Activated CD4-positive, alpha-beta T cell treated with anti-CD3 and anti-CD28 coated beads for 36 hours (primary cell): ENCODE results near the gene ERGIC2. TPM values are rescaled to one million over a fixed set of nuclear protein-coding genes. Genes with fewer than 3 reads are reported as not detected.

ENCODE experiments used
- ATAC-seq: fragments of 200-7000 bp; cut with Tn5 transposase; one replicate; pipeline ENCODE4 v1.10.0; 2021; ENCODE audit warnings: mild to moderate bottlenecking, moderate library complexity
- CTCF ChIA-PET: fragments of 350-600 bp; sonication (Branson Sonifier 250); formaldehyde crosslinking; loops from one replicate; lab custom pipeline; 2021; ENCODE audit warnings: antibody characterized with exemption; lab: Charles Lee
- POLR2A ChIA-PET: fragments of 350-600 bp; sonication (Branson Sonifier 250); formaldehyde crosslinking; loops from one replicate; lab custom pipeline; 2021; ENCODE audit warnings: antibody characterized with exemption, inconsistent platforms; lab: Charles Lee
- DNase-seq: peaks from one replicate; pipeline ENCODE4 v3.0.0-alpha.2; 2020
- H3K27ac Mint-ChIP-seq: one replicate; pipeline ENCODE4 v1.8.0; 2021; ENCODE audit warnings: mixed read lengths
- H3K27me3 Mint-ChIP-seq: one replicate; pipeline ENCODE4 v1.8.0; 2021; ENCODE audit warnings: mixed read lengths
- H3K36me3 Mint-ChIP-seq: one replicate; pipeline ENCODE4 v1.8.0; 2021; ENCODE audit warnings: low read depth, mixed read lengths
- H3K4me1 Mint-ChIP-seq: one replicate; pipeline ENCODE4 v1.8.0; 2021; ENCODE audit warnings: mixed read lengths
- H3K4me3 Mint-ChIP-seq: one replicate; pipeline ENCODE4 v1.8.0; 2021; ENCODE audit warnings: mild to moderate bottlenecking, moderate library complexity, mixed read lengths
- H3K9me3 Mint-ChIP-seq: one replicate; pipeline ENCODE4 v1.8.0; 2021; ENCODE audit warnings: low read depth, mixed read lengths
- intact Hi-C, 2 experiments: fragments of 100-400 bp; cut with DNase I in 1 of 2; cut with micrococcal nuclease in 1 of 2; formaldehyde crosslinking; loops; one replicate each; pipeline versions ENCODE4 v1.14.2 to v1.15.1; 2022 to 2024; cut with DNase I, micrococcal nuclease
- total RNA-seq, 2 experiments: library from RNA; stranded (reverse); gene quantifications; one replicate each; pipeline ENCODE4 v1.2.3, GENCODE V29; 2021

ERGIC2 gene
- total RNA-seq, 2 experiments from 2014 or later, result 104 to 151 TPM

- POLR2A ChIA-PET, result interaction anchor here (0.7 kb wide), 2 partner anchors 29 to 1346 kb away, joined by 4 read pairs; no protein-coding TSS in a partner anchor
- CTCF ChIA-PET, result interaction anchor here (1.0 to 1.3 kb wide), 4 partner anchors 11 to 1467 kb away, joined by 3 to 4 read pairs (median 4); no protein-coding TSS in a partner anchor
- H3K27me3 Mint-ChIP-seq, result no peaks in the 10 kb centered on the region
- no peaks in the 10 kb centered on the region for H3K9me3 Mint-ChIP-seq
- no peak overlapping the region for H3K4me3 Mint-ChIP-seq
- intact Hi-C loops, result no loop called here
- DNase-seq (no peak), ATAC-seq (no peak)
- H3K36me3 Mint-ChIP-seq, result peaks cover 27% of the 10 kb centered on the region
- H3K4me1 Mint-ChIP-seq, result peaks cover 39% of the 10 kb centered on the region
- peak overlapping the region; percentile 45 for H3K27ac Mint-ChIP-seq
Measured at GRCh38 chr12:29376118-29376517, 4.9 kb downstream of the ERGIC2 start.

GRCh38 chr12:29374913-29375312 lies 6.1 kb downstream of the ERGIC2 start:
- H3K4me1 Mint-ChIP-seq, result peaks cover 37% of the 10 kb centered on the region
- H3K27ac Mint-ChIP-seq, result no peak overlapping the region
- ChIA-PET POLR2A (no interaction called here), CTCF (interaction anchor here (1.0 kb wide), 1 partner anchor 9 kb away, joined by 3 read pairs; no protein-coding TSS in a partner anchor)
- H3K36me3 Mint-ChIP-seq, result peaks cover 27% of the 10 kb centered on the region
- H3K9me3 Mint-ChIP-seq, result no peaks in the 10 kb centered on the region
- ATAC-seq (no peak), DNase-seq (no peak)
- intact Hi-C loops, result no loop called here
- H3K27me3 Mint-ChIP-seq, result no peaks in the 10 kb centered on the region
- no peak overlapping the region for H3K4me3 Mint-ChIP-seq

DNA sequence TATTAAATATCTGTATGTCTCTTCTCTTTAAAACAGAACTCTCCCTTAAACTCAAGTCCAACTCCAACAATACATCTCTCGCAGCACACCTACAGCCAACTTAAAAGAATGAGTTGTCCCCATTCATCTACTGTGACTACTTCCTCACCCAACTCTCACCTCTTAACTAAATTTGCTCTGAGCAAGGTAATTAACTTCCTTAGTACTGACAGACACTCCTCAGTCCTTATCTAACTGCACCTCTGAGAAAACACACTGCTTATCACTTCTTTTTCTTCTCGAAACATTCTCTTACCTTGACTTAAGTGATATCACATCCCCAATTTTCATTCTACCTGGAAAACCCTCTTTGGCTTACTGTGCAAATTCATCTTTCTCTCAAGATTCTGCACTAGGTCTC lies 7.0 kb downstream of the ERGIC2 start:
- Mint-ChIP-seq H3K27ac (no peak overlapping the region), H3K4me1 (peaks cover 30% of the 10 kb centered on the region), H3K9me3 (no peaks in the 10 kb centered on the region), H3K27me3 (no peaks in the 10 kb centered on the region), H3K4me3 (no peak overlapping the region), H3K36me3 (peaks cover 27% of the 10 kb centered on the region)
- intact Hi-C loops, result no loop called here
- ChIA-PET POLR2A (no interaction called here), CTCF (no interaction called here)
- no peak for ATAC-seq
- no peak for DNase-seq

- Mint-ChIP-seq H3K27me3 (no peaks in the 10 kb centered on the region), H3K27ac (no peak overlapping the region), H3K9me3 (no peaks in the 10 kb centered on the region), H3K4me3 (no peak overlapping the region), H3K36me3 (peaks cover 38% of the 10 kb centered on the region), H3K4me1 (peaks cover 7% of the 10 kb centered on the region)
- DNase-seq, result no peak
- ATAC-seq, result no peak
- ChIA-PET CTCF (interaction anchor here (0.6 to 0.8 kb wide), 3 partner anchors 10 to 238 kb away, joined by 3 read pairs; no protein-coding TSS in a partner anchor), POLR2A (no interaction called here)
- intact Hi-C loops, result no loop called here
Measured at GRCh38 chr12:29365091-29365490, 15.9 kb downstream of the ERGIC2 start.

- H3K27me3 Mint-ChIP-seq, result no peaks in the 10 kb centered on the region
- H3K4me3 Mint-ChIP-seq, result no peak overlapping the region
- no peak overlapping the region for H3K27ac Mint-ChIP-seq
- ATAC-seq (no peak), DNase-seq (no peak)
- H3K36me3 Mint-ChIP-seq, result peaks cover 10% of the 10 kb centered on the region
- no peaks in the 10 kb centered on the region for H3K4me1 Mint-ChIP-seq
- CTCF ChIA-PET, result no interaction called here
- intact Hi-C loops, result loop anchor here in 1 of 2 experiments (2.0 kb wide), 1 partner anchor 24 kb away; no protein-coding TSS in a partner anchor
- POLR2A ChIA-PET, result no interaction called here
- no peaks in the 10 kb centered on the region for H3K9me3 Mint-ChIP-seq
Measured at GRCh38 chr12:29354954-29355353, 26.0 kb downstream of the ERGIC2 start.

GRCh38 chr12:29350080-29350479 lies 30.9 kb downstream of the ERGIC2 start:
- no peak overlapping the region for H3K4me3 Mint-ChIP-seq
- DNase-seq (no peak), ATAC-seq (no peak)
- peaks cover 7% of the 10 kb centered on the region for H3K4me1 Mint-ChIP-seq
- no peak overlapping the region for H3K27ac Mint-ChIP-seq
- ChIA-PET CTCF (no interaction called here), POLR2A (no interaction called here)
- H3K9me3 Mint-ChIP-seq, result no peaks in the 10 kb centered on the region
- intact Hi-C loops, result no loop called here
- H3K27me3 Mint-ChIP-seq, result no peaks in the 10 kb centered on the region
- H3K36me3 Mint-ChIP-seq, result peaks cover 20% of the 10 kb centered on the region

DNA sequence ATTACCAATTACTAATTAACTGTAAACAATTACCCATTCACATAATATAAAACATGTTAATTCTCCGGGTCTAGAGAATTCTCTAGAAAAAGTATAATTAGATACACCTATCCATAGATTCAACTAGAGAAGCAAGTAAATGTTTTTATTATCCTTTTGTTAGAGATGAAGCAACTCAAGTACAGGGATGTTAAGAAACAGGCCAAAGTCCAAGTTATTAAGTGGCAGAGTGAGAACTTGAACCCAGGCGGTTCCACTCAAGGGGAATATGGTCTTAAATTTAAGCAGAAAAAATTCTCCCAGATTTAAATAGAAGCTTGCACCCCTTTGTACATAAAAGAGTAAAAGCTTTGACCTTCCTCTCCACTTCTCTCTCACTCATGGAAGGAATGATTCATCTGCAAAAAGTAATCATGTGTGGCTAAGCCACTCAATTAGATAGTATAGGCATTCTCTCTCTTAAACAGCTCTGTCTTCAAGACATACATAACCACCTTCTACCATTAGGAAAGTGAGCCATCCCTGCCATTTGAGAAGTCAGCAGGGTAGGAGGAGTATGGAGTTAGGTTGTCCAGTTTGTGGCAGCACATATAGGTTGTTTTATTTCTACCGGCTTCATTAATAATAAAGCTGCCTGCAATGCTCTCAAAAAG lies 34.1 kb downstream of the ERGIC2 start:
- Mint-ChIP-seq H3K27me3 (no peaks in the 10 kb centered on the region), H3K4me1 (peaks cover 7% of the 10 kb centered on the region), H3K9me3 (no peaks in the 10 kb centered on the region), H3K27ac (no peak overlapping the region), H3K36me3 (peaks cover 23% of the 10 kb centered on the region), H3K4me3 (no peak overlapping the region)
- ChIA-PET CTCF (interaction anchor here (0.7 to 1.4 kb wide), 2 partner anchors 10 to 270 kb away, joined by 3 read pairs; no protein-coding TSS in a partner anchor), POLR2A (interaction anchor here (0.9 kb wide), 1 partner anchor 29 kb away, joined by 4 read pairs; no protein-coding TSS in a partner anchor)
- no peak for DNase-seq
- intact Hi-C loops, result no loop called here
- peak; percentile 93 for ATAC-seq

DNA sequence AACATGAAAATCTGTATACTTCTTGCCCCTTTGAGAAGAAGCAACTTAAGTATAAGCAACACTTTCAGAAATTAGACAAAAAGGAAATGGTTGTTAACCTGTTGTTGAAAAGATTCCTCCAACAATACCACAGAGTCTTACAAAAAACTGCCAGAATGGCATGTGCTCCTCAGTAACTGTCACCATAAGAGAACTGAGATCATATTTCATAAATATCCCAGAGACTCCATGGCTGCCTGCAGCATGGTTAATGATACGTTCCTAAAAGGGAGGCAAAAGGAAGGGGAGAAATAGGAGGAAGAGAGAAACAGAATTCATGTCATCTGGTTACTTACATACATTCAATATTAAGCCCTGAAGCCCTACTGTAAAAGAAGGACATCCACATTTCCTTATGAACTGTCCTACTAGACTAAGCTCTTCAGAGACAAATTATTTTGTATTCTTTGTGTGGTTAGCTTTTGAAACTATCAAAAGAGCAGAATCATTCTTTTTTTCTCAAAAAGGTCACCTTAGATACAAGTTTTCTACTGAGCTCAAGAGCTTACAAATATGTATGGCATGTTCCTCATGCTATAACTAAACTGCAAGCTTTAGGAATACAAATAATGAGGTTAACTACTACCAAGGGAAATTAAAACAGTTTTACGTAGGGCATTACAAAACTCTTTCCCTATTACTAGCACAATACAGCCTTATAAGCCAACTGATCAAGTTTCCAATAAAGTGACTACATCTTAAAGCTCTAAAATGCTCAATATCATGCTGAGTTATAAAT lies 37.8 kb downstream of the ERGIC2 start:
- DNase-seq (no peak), ATAC-seq (no peak)
- H3K9me3 Mint-ChIP-seq, result no peaks in the 10 kb centered on the region
- peaks cover 21% of the 10 kb centered on the region for H3K36me3 Mint-ChIP-seq
- intact Hi-C loops, result no loop called here
- H3K27ac Mint-ChIP-seq, result no peak overlapping the region
- no peaks in the 10 kb centered on the region for H3K27me3 Mint-ChIP-seq
- H3K4me3 Mint-ChIP-seq, result no peak overlapping the region
- ChIA-PET POLR2A (no interaction called here), CTCF (interaction anchor here (1.1 to 1.2 kb wide), 2 partner anchors 90 to 271 kb away, joined by 3 read pairs; no protein-coding TSS in a partner anchor)
- H3K4me1 Mint-ChIP-seq, result peaks cover 7% of the 10 kb centered on the region

DNA sequence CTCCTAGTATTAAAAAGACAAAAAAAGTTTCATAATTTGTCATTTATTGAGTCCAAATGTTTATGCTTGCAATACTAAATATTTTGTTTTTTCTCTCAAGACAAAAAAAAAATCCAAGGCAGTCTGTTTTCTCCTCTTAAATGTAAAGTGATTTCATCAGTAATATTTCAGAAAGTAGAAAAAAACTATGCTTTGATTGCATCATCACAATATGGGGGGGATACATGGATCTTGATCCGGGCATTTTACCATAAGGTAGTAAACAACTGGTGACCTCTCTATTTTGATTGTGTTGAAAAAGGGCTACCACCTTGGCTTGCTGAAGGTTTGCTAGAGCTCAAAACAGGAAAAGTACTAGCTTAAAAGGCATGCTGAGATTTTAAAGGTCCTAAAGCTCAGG lies 43.6 kb downstream of the ERGIC2 start:
- intact Hi-C loops, result no loop called here
- no peak overlapping the region for H3K27ac Mint-ChIP-seq
- CTCF ChIA-PET, result interaction anchor here (0.6 to 1.4 kb wide), 6 partner anchors 9 to 39 kb away, joined by 3 read pairs; no protein-coding TSS in a partner anchor

GRCh38 chr12:29334937-29335336 lies 46.0 kb downstream of the ERGIC2 start:
- Mint-ChIP-seq H3K27me3 (no peaks in the 10 kb centered on the region), H3K9me3 (no peaks in the 10 kb centered on the region), H3K4me1 (no peaks in the 10 kb centered on the region), H3K4me3 (no peak overlapping the region), H3K27ac (no peak overlapping the region), H3K36me3 (peaks cover 3% of the 10 kb centered on the region)
- intact Hi-C loops, result no loop called here
- ChIA-PET POLR2A (no interaction called here), CTCF (interaction anchor here (0.6 to 0.7 kb wide), 2 partner anchors 27 to 37 kb away, joined by 3 to 4 read pairs; no protein-coding TSS in a partner anchor)
- DNase-seq (no peak), ATAC-seq (no peak)

More for the DNA sequence above, 43.6 kb downstream of the ERGIC2 start:
- POLR2A ChIA-PET, result interaction anchor here (0.7 kb wide), 1 partner anchor 190 kb away, joined by 3 read pairs; no protein-coding TSS in a partner anchor
- Mint-ChIP-seq H3K36me3 (peaks cover 9% of the 10 kb centered on the region), H3K4me1 (no peaks in the 10 kb centered on the region), H3K27me3 (no peaks in the 10 kb centered on the region), H3K4me3 (no peak overlapping the region), H3K9me3 (no peaks in the 10 kb centered on the region)
- ATAC-seq, result no peak
- DNase-seq, result no peak

GRCh38 chr12:29333178-29333577 lies 47.8 kb downstream of the ERGIC2 start:
- ATAC-seq, result no peak
- Mint-ChIP-seq H3K27me3 (no peaks in the 10 kb centered on the region), H3K27ac (no peak overlapping the region), H3K36me3 (peaks cover 3% of the 10 kb centered on the region), H3K4me3 (no peak overlapping the region), H3K4me1 (no peaks in the 10 kb centered on the region), H3K9me3 (no peaks in the 10 kb centered on the region)
- no peak for DNase-seq
- ChIA-PET POLR2A (no interaction called here), CTCF (no interaction called here)
- intact Hi-C loops, result no loop called here
